GM10266 (cell line): ENCODE measurements around the gene EXOC6.

ENCODE experiments used
- DNase-seq: peaks from one replicate; pipeline ENCODE4 v3.0.0; 2012; ENCODE audit errors: extremely low spot score
- TF ChIP-seq, protein P1 (sequence below): IDR thresholded peaks from 2 replicates; pipeline ENCODE4 v1.5.1; 2012; ENCODE audit warnings: mild to moderate bottlenecking, low read depth; ENCODE audit not compliant: control insufficient read depth, insufficient read depth; ENCODE audit errors: missing control alignments

EXOC6 gene

DNA sequence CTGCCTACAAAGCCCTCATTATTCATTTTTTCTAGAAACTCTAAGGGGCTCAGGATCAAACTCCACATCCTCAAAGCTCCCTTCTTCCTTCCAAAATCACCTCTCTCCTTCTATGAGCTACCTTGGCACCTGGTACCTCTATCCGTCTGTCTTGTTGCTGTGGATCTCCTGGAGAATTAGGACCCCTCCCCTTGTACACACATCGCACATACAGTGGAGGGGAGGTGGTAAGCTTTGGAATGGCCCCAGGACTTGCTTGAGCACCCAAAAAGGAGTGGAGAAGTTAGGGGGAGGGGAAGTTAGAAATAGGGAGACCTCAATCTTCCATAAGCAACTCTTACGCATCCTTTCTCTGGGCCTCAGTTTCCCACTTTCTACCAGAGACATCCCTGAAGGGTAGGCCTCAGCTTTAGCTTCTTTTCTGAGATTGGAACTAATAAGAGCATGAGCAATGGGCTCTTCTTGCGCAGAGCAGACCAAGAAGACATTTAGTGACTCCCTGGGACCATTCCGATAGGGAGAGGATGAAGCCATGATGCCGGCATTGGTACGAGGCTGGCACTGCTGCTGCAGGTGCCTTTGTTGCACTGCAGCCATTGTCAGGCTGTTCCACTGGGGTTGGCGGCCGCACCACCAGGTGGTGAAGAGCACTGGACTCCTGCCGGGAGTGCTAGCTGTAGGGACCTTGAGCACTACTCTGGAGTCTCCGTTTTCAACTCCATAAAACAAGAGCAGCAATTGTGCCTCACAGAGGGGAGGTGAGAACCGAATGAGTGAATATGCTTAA is 216.7 kb downstream of the EXOC6 start:
- TF ChIP-seq, protein P1, sequence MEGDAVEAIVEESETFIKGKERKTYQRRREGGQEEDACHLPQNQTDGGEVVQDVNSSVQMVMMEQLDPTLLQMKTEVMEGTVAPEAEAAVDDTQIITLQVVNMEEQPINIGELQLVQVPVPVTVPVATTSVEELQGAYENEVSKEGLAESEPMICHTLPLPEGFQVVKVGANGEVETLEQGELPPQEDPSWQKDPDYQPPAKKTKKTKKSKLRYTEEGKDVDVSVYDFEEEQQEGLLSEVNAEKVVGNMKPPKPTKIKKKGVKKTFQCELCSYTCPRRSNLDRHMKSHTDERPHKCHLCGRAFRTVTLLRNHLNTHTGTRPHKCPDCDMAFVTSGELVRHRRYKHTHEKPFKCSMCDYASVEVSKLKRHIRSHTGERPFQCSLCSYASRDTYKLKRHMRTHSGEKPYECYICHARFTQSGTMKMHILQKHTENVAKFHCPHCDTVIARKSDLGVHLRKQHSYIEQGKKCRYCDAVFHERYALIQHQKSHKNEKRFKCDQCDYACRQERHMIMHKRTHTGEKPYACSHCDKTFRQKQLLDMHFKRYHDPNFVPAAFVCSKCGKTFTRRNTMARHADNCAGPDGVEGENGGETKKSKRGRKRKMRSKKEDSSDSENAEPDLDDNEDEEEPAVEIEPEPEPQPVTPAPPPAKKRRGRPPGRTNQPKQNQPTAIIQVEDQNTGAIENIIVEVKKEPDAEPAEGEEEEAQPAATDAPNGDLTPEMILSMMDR: no peak
- DNase-seq: no peak

DNA sequence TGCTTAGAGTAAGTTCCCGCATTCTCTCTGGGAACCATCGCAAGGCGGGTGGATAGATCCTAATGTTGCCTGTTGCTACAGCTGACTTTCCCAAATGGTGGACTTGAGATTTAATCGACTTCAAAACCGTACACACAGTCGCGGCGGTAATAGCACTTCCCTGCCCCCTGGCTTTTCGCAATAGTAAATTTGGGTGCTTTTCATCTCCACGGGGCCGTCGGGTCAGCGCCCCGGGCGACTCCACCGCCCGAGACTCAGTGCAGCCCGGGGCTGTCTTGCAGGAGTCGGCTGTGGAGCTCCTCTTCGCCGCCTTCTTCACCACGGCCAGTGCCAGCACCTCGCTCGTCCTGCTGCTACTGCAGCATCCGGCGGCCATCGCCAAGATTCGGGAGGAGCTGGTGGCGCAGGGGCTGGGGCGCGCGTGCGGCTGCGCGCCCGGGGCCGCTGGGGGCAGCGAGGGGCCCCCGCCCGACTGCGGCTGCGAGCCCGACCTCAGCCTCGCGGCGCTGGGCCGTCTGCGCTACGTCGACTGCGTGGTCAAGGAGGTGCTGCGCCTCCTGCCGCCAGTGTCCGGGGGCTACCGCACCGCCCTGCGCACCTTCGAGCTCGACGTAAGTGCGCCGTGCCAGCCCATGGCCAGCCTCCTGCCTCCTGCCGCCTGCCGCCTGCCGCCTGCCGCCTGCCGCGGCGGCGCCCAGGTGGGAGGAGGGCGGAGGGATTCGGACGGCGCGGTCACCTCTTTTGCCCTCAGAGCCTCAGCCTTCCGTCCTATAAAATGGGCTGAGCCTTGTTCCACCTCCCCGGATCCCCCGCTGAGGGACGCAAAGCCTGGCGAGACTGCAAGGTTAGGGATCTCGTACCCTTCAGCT is 217.6 kb downstream of the EXOC6 start:
- TF ChIP-seq, protein P1: no peak
- no peak for DNase-seq

DNA sequence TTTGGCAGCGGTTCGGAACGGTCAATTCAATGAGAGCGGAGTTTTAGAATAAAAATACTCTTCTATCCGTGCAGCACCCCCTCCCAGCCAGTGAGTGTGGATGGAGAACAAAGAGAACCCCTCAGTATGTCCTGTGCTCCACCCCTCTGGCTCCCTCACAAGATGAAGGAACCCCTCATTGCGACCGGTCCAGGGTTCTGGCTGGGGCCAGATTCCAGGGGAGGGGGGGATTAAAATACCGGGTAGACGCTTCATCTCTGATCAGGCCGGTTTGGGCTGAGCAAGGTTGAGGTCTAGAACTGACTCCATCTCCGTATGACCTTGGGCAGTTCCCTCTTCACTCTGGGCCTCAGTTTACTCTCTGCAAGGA is 218.2 kb downstream of the EXOC6 start:
- TF ChIP-seq, protein P1: no peak
- no peak for DNase-seq

DNA sequence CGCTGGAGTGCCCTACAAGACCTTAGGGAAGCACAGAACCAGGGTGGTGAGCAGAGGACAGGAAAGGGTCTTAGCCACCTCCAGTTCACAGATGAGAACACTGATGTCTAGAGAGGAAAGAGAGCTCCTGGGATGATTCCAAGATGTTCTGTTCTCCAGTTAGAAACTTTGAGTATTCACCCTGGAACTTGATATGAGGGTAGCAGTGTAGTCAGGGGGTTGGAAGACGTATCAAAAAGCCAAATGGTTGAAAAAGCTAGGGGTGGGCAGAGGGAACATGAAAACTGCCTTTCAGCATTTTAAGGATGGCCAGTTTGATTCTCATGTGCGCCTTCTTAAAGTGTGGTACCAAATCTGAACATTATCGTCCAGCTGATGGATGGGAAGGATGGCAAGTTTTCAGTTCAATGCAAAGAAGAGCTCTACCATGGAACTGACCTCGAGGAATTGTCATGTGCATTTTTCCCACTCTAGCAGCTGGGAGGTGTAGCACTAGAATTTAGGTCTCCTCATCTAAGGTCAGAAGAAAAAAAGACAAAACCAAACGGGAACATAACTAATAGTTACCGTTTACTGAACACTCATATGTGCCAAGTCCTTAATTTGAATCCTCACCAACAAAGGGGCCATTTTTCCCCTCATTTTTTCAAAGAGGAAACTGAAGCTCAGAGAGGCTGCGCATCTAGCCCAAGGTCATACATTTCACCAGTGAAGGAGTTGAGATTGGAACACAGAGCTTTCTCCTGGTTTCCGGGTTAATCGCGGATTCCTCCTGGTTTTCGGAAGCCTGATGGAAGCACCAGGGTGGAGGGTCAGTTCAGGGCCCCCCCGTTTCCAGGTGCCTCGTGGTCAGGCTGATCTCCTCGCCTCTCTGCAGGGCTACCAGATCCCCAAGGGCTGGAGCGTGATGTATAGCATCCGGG is 219.4 kb downstream of the EXOC6 start:
- no peak for DNase-seq

DNA sequence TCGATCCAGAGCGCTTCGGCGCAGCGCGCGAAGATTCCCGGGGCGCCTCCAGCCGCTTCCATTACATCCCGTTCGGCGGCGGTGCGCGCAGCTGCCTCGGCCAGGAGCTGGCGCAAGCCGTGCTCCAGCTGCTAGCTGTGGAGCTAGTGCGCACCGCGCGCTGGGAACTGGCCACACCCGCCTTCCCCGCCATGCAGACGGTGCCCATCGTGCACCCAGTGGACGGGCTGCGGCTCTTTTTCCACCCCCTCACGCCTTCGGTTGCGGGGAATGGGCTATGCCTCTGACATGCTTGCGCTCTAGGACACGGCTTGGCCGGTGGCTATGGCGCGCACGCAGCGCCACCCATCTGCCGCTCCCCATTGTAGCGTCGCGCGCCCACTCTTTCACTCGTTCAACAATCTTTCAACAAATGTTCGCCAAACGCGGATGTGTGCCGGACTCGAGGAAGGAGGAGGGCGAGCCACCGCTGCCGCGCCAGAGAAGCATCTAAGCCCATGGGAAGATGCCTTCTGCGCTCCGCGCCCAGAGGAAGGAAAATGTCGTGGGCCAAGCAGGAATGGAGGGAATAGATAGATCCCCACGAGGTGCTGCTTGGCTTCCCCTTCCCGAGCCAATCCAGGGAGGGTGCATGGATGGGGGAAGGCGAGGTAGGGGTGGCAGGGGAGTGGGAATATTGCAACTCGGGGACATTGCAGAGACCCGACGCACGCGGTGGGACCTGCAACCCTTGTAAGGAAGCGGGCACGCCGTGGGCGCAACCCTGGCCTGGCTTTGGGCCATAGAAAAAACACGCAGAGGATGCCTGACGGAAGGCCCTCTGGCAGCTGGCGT is 220.3 kb downstream of the EXOC6 start:
- DNase-seq: peak; percentile 50
- TF ChIP-seq, protein P1: peak; percentile 6

More for the DNA sequence above, 219.4 kb downstream of the EXOC6 start:
- TF ChIP-seq, protein P1: no peak

DNA sequence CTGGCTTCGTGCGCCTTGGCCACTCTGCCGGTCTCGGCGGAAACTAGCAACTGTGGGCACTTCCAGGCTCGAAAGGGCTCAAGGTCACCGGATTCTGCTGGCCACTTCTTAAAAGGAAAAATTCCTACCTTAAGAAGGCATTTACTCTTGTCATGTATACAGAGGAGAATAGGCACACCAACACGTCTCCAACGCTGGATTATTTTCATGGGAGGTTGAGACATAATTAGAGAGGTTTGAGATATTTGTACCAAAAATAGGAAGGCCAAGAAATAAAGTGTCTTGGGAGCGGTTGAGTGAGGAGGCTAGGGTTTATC is 220.9 kb downstream of the EXOC6 start:
- TF ChIP-seq, protein P1: no peak
- no peak for DNase-seq
